ENCODE data around the gene AQP12B. TPM values are rescaled to one million over a fixed set of nuclear protein-coding genes. Genes with fewer than 3 reads are reported as not detected.
A peak's percentile ranks its signal among the peaks of the same experiment; 100 is the strongest.

AQP12B gene
- total and polyA plus RNA-seq, 2 donors from 2014 or later = not detected

DNA sequence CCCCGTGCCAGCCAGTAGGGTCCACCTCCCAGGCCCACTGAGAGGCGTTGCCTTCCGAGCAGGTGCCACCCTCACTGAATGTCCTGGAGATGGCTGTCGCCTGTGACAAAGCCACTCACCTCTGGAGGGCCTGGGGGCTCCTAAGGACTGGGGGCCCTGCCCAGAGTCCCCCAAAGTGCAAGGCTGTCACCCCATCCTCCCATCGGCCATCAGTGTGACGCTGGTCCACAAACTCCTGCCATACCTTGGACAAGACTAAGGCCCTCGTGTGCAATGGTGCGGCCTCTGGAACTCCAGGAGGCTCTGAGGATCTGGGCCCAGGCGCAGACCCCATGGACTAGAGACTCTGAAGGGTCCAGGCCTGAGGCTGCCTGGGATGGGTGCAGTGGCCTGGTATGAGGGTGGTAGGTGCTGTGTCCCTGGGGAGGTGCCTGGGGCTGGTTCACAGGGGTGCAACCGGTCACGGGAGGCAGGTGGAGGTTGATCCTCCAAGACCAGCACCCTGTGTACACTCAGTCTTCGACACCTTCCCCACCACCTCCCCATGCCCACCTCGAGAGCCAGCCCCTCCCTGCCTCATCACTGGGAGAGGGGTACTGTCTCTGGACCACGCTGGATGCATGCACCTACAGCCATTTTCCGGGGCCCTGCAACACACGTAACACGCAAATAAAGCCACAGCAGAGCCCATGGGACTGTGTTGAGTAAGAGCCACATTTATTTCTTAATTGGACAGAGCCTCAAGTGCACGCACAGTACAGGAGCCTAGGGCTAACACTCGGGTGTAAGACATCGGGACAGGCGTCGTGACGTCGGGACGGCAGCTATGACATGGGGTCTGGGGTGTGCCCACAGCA lies 30.6 kb upstream of the AQP12B start:
- Histone ChIP-seq H3K36me3 (ENCODE audit: control insufficient read depth in 2 of 3, insufficient read depth in 3 of 3, low read length in 3 of 3) (no peaks in the 10 kb centered on the region), H3K9me3 (ENCODE audit: control insufficient read depth in 2 of 3, insufficient read depth in 1 of 3, low read length in 3 of 3) (no peaks in the 10 kb centered on the region), H3K27ac (ENCODE audit: low read depth in 2 of 2, low read length in 2 of 2) (no peak overlapping the region), H3K4me3 (ENCODE audit: low read length in 3 of 3) (no peak overlapping the region), H3K9ac (ENCODE audit: low read length in 3 of 3) (no peak overlapping the region), H3K4me1 (ENCODE audit: control insufficient read depth in 2 of 3, insufficient read depth in 2 of 3, low read depth in 1 of 3, low read length in 3 of 3) (no peaks in the 10 kb centered on the region), H3K27me3 (ENCODE audit: control insufficient read depth, insufficient read depth, low read length) (no peaks in the 10 kb centered on the region)
- FAIRE-seq = no peak
- DNase-seq = peak in 1 of 5 donors; percentile 59
- TF ChIP-seq CTCF (IDR thresholded peaks at IDR 0.05; ENCODE audit: borderline replicate concordance, extremely low read depth, insufficient read depth) = no peak
- intact Hi-C loops (cut with DNase I) = no loop called here

DNA sequence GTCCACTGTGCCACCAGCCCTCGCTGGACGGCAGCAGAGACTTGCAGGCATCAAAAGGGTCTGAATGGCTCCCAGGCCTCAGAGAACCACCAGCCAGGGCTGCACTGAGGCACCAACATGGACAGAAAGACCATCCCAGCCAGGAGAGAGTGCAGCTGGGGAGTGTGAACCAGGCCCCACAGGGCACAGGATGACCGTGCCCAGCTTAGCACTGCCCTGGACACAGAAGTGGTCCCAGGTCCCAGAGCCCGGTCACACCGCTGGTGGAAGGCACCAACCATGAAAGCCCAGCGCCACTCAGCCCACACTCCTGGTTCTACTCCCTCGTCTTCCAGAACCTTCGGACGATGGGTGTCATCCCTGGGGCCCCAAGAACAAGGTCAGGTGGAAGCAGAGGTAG lies 29.4 kb upstream of the AQP12B start:
- no peak for FAIRE-seq
- H3K27me3 ChIP-seq (ENCODE audit: control insufficient read depth, insufficient read depth, low read length) = peaks cover 4% of the 10 kb centered on the region
- no peaks in the 10 kb centered on the region for H3K9me3 ChIP-seq (ENCODE audit: control insufficient read depth in 2 of 3, insufficient read depth in 1 of 3, low read length in 3 of 3)
- no peaks in the 10 kb centered on the region for H3K4me1 ChIP-seq (ENCODE audit: control insufficient read depth in 2 of 3, insufficient read depth in 2 of 3, low read depth in 1 of 3, low read length in 3 of 3)
- no peak overlapping the region for H3K4me3 ChIP-seq (ENCODE audit: low read length in 3 of 3)
- no peak for TF ChIP-seq CTCF (IDR thresholded peaks at IDR 0.05; ENCODE audit: borderline replicate concordance, extremely low read depth, insufficient read depth)
- no peak overlapping the region for H3K9ac ChIP-seq (ENCODE audit: low read length in 3 of 3)
- intact Hi-C loops (cut with DNase I) = no loop called here
- peak in 1 of 5 donors; percentile 59 for DNase-seq
- H3K27ac ChIP-seq (ENCODE audit: low read depth in 2 of 2, low read length in 2 of 2) = no peak overlapping the region
- H3K36me3 ChIP-seq (ENCODE audit: control insufficient read depth in 2 of 3, insufficient read depth in 3 of 3, low read length in 3 of 3) = no peaks in the 10 kb centered on the region

GRCh38 chr2:240711701-240712100 lies 29.0 kb upstream of the AQP12B start:
- Histone ChIP-seq H3K4me1 (ENCODE audit: control insufficient read depth in 2 of 3, insufficient read depth in 2 of 3, low read depth in 1 of 3, low read length in 3 of 3) (no peaks in the 10 kb centered on the region), H3K9me3 (ENCODE audit: control insufficient read depth in 2 of 3, insufficient read depth in 1 of 3, low read length in 3 of 3) (no peaks in the 10 kb centered on the region), H3K27ac (ENCODE audit: low read depth in 2 of 2, low read length in 2 of 2) (no peak overlapping the region), H3K36me3 (ENCODE audit: control insufficient read depth in 2 of 3, insufficient read depth in 3 of 3, low read length in 3 of 3) (no peaks in the 10 kb centered on the region), H3K27me3 (ENCODE audit: control insufficient read depth, insufficient read depth, low read length) (peaks cover 4% of the 10 kb centered on the region), H3K9ac (ENCODE audit: low read length in 3 of 3) (no peak overlapping the region), H3K4me3 (ENCODE audit: low read length in 3 of 3) (no peak overlapping the region)
- no peak for DNase-seq
- no peak for TF ChIP-seq CTCF (IDR thresholded peaks at IDR 0.05; ENCODE audit: borderline replicate concordance, extremely low read depth, insufficient read depth)
- no peak for FAIRE-seq
- intact Hi-C loops (cut with DNase I) = no loop called here
